Measurements from ENCODE around the gene LAPTM4A.

Gene LAPTM4A

GRCh38 chr2:20037660-20038059 is 13.8 kb downstream of the LAPTM4A start:
- H3K4me3 ChIP-seq (ENCODE audit: low read depth, low read length): no peak overlapping the region
- no peak for TF ChIP-seq CTCF (IDR thresholded peaks at IDR 0.05; ENCODE audit: insufficient read depth, low read depth, low read length, missing control alignments)
- DNase-seq (ENCODE audit: low read depth): no peak

- no peak for TF ChIP-seq CTCF (IDR thresholded peaks at IDR 0.05; ENCODE audit: insufficient read depth, low read depth, low read length, missing control alignments)
- no peak for DNase-seq (ENCODE audit: low read depth)
These were observed 15.3 kb downstream of the LAPTM4A start for GRCh38 chr2:20035955-20036666.

GRCh38 chr2:20034821-20035220 is 16.6 kb downstream of the LAPTM4A start:
- DNase-seq (ENCODE audit: low read depth): no peak
- no peak overlapping the region for H3K4me3 ChIP-seq (ENCODE audit: low read depth, low read length)
- no peak for TF ChIP-seq CTCF (IDR thresholded peaks at IDR 0.05; ENCODE audit: insufficient read depth, low read depth, low read length, missing control alignments)

More at GRCh38 chr2:20035955-20036666, 15.3 kb downstream of the LAPTM4A start:
- H3K4me3 ChIP-seq (ENCODE audit: low read depth, low read length): no peak overlapping the region

GRCh38 chr2:20034218-20034617 is 17.2 kb downstream of the LAPTM4A start:
- no peak for DNase-seq (ENCODE audit: low read depth)
- no peak for TF ChIP-seq CTCF (IDR thresholded peaks at IDR 0.05; ENCODE audit: insufficient read depth, low read depth, low read length, missing control alignments)
- no peak overlapping the region for H3K4me3 ChIP-seq (ENCODE audit: low read depth, low read length)

GRCh38 chr2:20033322-20033721 is 18.1 kb downstream of the LAPTM4A start:
- DNase-seq (ENCODE audit: low read depth): no peak
- TF ChIP-seq CTCF (IDR thresholded peaks at IDR 0.05; ENCODE audit: insufficient read depth, low read depth, low read length, missing control alignments): no peak
- no peak overlapping the region for H3K4me3 ChIP-seq (ENCODE audit: low read depth, low read length)

- no peak for DNase-seq (ENCODE audit: low read depth)
- H3K4me3 ChIP-seq (ENCODE audit: low read depth, low read length): no peak overlapping the region
- TF ChIP-seq CTCF (IDR thresholded peaks at IDR 0.05; ENCODE audit: insufficient read depth, low read depth, low read length, missing control alignments): no peak
These were observed 21.2 kb downstream of the LAPTM4A start for GRCh38 chr2:20030224-20030623.

Data from GM12865 (cell line).